ENCODE measurements around the gene MAN2A1. TPM values are rescaled to one million over a fixed set of nuclear protein-coding genes. Genes with fewer than 3 reads are reported as not detected.

MAN2A1 gene
- total and polyA plus RNA-seq, 2 experiments from 2014 or later: 20.8 to 54.6 TPM

DNA sequence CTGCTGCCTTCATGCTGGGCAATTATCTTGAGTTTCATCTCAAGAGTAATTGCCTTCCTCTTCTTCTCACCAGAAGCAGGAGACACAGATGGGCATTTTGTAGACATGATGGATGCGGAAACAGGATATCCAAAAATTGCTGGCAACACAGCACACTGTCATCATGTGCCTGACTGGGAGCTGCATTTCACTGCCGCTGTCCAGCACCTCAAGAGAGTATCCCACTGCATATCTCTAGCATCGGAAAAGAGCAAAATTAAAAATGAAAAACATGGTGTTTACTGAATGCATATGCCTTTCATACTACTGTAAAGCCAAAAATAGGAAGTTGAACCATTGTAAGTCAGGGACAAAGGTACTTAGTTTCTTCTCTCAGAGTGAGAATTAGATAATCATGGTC is 210.7 kb downstream of the MAN2A1 start:
- Histone ChIP-seq H3F3A (ENCODE audit: insufficient read depth) (no peaks in the 10 kb centered on the region), H3K79me2 (ENCODE audit: insufficient read depth) (no peaks in the 10 kb centered on the region), H3K9me3 (ENCODE audit: low read depth) (no peaks in the 10 kb centered on the region), H3K27ac (no peak overlapping the region), H3K9ac (no peak overlapping the region), H3K4me2 (ENCODE audit: unreplicated experiment) (no peak overlapping the region), H4K20me1 (ENCODE audit: insufficient read depth) (no peaks in the 10 kb centered on the region), H3K27me3 (replicated peaks; ENCODE audit: insufficient read depth) (no peaks in the 10 kb centered on the region), H3K9me2 (ENCODE audit: insufficient read depth) (no peaks in the 10 kb centered on the region), H3K4me1 (ENCODE audit: insufficient read depth) (peaks cover 6% of the 10 kb centered on the region; the same call in 1 of the 2 replicates), H2AFZ (no peak overlapping the region), H3K36me3 (ENCODE audit: low read depth) (no peaks in the 10 kb centered on the region), H3K4me3 (no peak overlapping the region)
- no peak for DNase-seq
- TF ChIP-seq EZH2 (IDR thresholded peaks at IDR 0.05; ENCODE audit: insufficient read depth, poor library complexity, severe bottlenecking): no peak
- no peak for TF ChIP-seq EZH2phosphoT487 (IDR thresholded peaks at IDR 0.05; ENCODE audit: insufficient read depth, low read depth)
- in situ Hi-C loops (cut with MboI): no loop called here
- 77 to 81% methylated on average over 3 of the region's 3 CpGs for WGBS, 2 experiments (ENCODE audit: low coverage in 1 of 2, low lambda C conversion rate in 2 of 2, missing lambda C conversion rate in 2 of 2)

- Histone ChIP-seq H3K9me2 (ENCODE audit: insufficient read depth) (no peaks in the 10 kb centered on the region), H3F3A (ENCODE audit: insufficient read depth) (no peaks in the 10 kb centered on the region), H3K4me1 (ENCODE audit: insufficient read depth) (peaks cover 6% of the 10 kb centered on the region; the same call in 1 of the 2 replicates), H3K4me2 (ENCODE audit: unreplicated experiment) (no peak overlapping the region), H3K27me3 (replicated peaks; ENCODE audit: insufficient read depth) (no peaks in the 10 kb centered on the region), H3K4me3 (no peak overlapping the region), H3K27ac (no peak overlapping the region), H3K9ac (no peak overlapping the region), H4K20me1 (ENCODE audit: insufficient read depth) (no peaks in the 10 kb centered on the region), H2AFZ (no peak overlapping the region), H3K79me2 (ENCODE audit: insufficient read depth) (no peaks in the 10 kb centered on the region), H3K9me3 (ENCODE audit: low read depth) (no peaks in the 10 kb centered on the region), H3K36me3 (ENCODE audit: low read depth) (no peaks in the 10 kb centered on the region)
- TF ChIP-seq EZH2phosphoT487 (IDR thresholded peaks at IDR 0.05; ENCODE audit: insufficient read depth, low read depth) (no peak), EZH2 (IDR thresholded peaks at IDR 0.05; ENCODE audit: insufficient read depth, poor library complexity, severe bottlenecking) (no peak)
- 86 to 87% methylated on average over 3 of the region's 3 CpGs for WGBS, 2 experiments (ENCODE audit: low coverage in 1 of 2, low lambda C conversion rate in 2 of 2, missing lambda C conversion rate in 2 of 2)
- no peak for DNase-seq
- in situ Hi-C loops (cut with MboI): no loop called here
These were observed 211.3 kb downstream of the MAN2A1 start for GRCh38 chr5:109900911-109901627.

- no peak overlapping the region for H2AFZ ChIP-seq
- no peak overlapping the region for H3K4me2 ChIP-seq (ENCODE audit: unreplicated experiment)
- TF ChIP-seq EZH2phosphoT487 (IDR thresholded peaks at IDR 0.05; ENCODE audit: insufficient read depth, low read depth) (no peak), EZH2 (IDR thresholded peaks at IDR 0.05; ENCODE audit: insufficient read depth, poor library complexity, severe bottlenecking) (no peak)
- no peaks in the 10 kb centered on the region for H4K20me1 ChIP-seq (ENCODE audit: insufficient read depth)
- in situ Hi-C loops (cut with MboI): no loop called here
- no peak overlapping the region for H3K27ac ChIP-seq
- DNase-seq: no peak
- WGBS, 2 experiments (ENCODE audit: low coverage in 1 of 2, low lambda C conversion rate in 2 of 2, missing lambda C conversion rate in 2 of 2): 85 to 92% methylated on average over 1 of the region's 1 CpG
- H3K9ac ChIP-seq: no peak overlapping the region
- no peaks in the 10 kb centered on the region for H3K27me3 ChIP-seq (replicated peaks; ENCODE audit: insufficient read depth)
- H3K79me2 ChIP-seq (ENCODE audit: insufficient read depth): no peaks in the 10 kb centered on the region
- no peaks in the 10 kb centered on the region for H3K9me2 ChIP-seq (ENCODE audit: insufficient read depth)
- H3K9me3 ChIP-seq (ENCODE audit: low read depth): no peaks in the 10 kb centered on the region
- H3K36me3 ChIP-seq (ENCODE audit: low read depth): no peaks in the 10 kb centered on the region
- H3F3A ChIP-seq (ENCODE audit: insufficient read depth): no peaks in the 10 kb centered on the region
- peaks cover 6% of the 10 kb centered on the region; the same call in 1 of the 2 replicates for H3K4me1 ChIP-seq (ENCODE audit: insufficient read depth)
- no peak overlapping the region for H3K4me3 ChIP-seq
These were observed 211.9 kb downstream of the MAN2A1 start for GRCh38 chr5:109901628-109901981.

DNA sequence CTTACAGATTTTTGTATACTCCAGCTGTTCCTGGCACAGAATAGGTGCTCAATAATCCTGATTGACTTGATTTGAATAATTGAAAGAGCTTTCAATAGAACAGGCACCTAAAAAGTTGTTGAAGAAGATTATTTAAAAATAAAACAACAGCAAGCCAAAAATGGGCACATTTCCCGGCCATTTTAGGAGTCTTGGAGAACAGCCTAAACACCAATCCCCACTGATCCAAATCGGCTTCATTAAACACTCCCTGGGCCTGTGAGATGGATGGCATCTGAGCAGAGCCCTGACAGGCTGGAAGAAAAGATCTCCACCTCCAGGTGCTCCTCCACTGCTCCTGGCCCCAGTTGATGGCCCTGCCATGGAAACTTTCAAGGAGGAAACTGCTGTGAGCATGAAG is 213.3 kb downstream of the MAN2A1 start:
- Histone ChIP-seq H3K9me2 (ENCODE audit: insufficient read depth) (no peaks in the 10 kb centered on the region), H3K4me2 (ENCODE audit: unreplicated experiment) (no peak overlapping the region), H4K20me1 (ENCODE audit: insufficient read depth) (no peaks in the 10 kb centered on the region), H3K9me3 (ENCODE audit: low read depth) (no peaks in the 10 kb centered on the region), H3K4me1 (ENCODE audit: insufficient read depth) (peaks cover 19% of the 10 kb centered on the region), H3K36me3 (ENCODE audit: low read depth) (no peaks in the 10 kb centered on the region), H3K4me3 (no peak overlapping the region), H3K27me3 (replicated peaks; ENCODE audit: insufficient read depth) (no peaks in the 10 kb centered on the region), H3K9ac (no peak overlapping the region), H3K27ac (no peak overlapping the region), H3F3A (ENCODE audit: insufficient read depth) (peaks cover 3% of the 10 kb centered on the region; the same call in 1 of the 2 replicates), H2AFZ (no peak overlapping the region), H3K79me2 (ENCODE audit: insufficient read depth) (no peaks in the 10 kb centered on the region)
- no peak for DNase-seq
- in situ Hi-C loops (cut with MboI): no loop called here
- 7 to 14% methylated on average over 2 of the region's 2 CpGs for WGBS, 2 experiments (ENCODE audit: low coverage in 1 of 2, low lambda C conversion rate in 2 of 2, missing lambda C conversion rate in 2 of 2)
- no peak for TF ChIP-seq EZH2phosphoT487 (IDR thresholded peaks at IDR 0.05; ENCODE audit: insufficient read depth, low read depth)
- no peak for TF ChIP-seq EZH2 (IDR thresholded peaks at IDR 0.05; ENCODE audit: insufficient read depth, poor library complexity, severe bottlenecking)
